Liver (tissue), 9 donors: ENCODE measurements around the gene ANO4. TPM values are rescaled to one million over a fixed set of nuclear protein-coding genes. Genes with fewer than 3 reads are reported as not detected.

Source experiments
- DNase-seq: peaks from one replicate; pipeline ENCODE4 v3.0.0-alpha.2; 2017; ENCODE audit warnings: low spot score
- H3K27ac ChIP-seq, 2 donors: one replicate each; pipeline ENCODE4 v1.7.0; 2013; ENCODE audit warnings: inconsistent platforms in 2 of 2, low read length in 2 of 2, control low read depth in 1 of 2, low read depth in 1 of 2, mild to moderate bottlenecking in 1 of 2
- H3K27me3 ChIP-seq, 4 donors: one replicate each; pipeline versions ENCODE4 v1.6.1 to v1.7.0; 2013; ENCODE audit warnings: low read length in 3 of 4, inconsistent platforms in 1 of 4, mild to moderate bottlenecking in 1 of 4, moderate library complexity in 1 of 4; ENCODE audit not compliant: control insufficient read depth in 4 of 4, insufficient read depth in 4 of 4
- H3K36me3 ChIP-seq, 4 donors: one replicate each; pipeline versions ENCODE4 v1.6.1 to v1.7.0; 2013; ENCODE audit warnings: low read length in 3 of 4, mild to moderate bottlenecking in 3 of 4, low read depth in 1 of 4, moderate library complexity in 1 of 4; ENCODE audit not compliant: control insufficient read depth in 4 of 4, insufficient read depth in 3 of 4
- H3K4me1 ChIP-seq, 4 donors: one replicate each; pipeline versions ENCODE4 v1.6.1 to v1.7.0; 2013; ENCODE audit warnings: low read length in 3 of 4, mild to moderate bottlenecking in 3 of 4, moderate library complexity in 1 of 4; ENCODE audit not compliant: control insufficient read depth in 4 of 4, insufficient read depth in 4 of 4
- H3K4me3 ChIP-seq, 3 donors: one replicate each; pipeline versions ENCODE4 v1.6.1 to v1.7.0; 2013; ENCODE audit warnings: low read length in 3 of 3, control low read depth in 1 of 3, low read depth in 1 of 3, mild to moderate bottlenecking in 1 of 3
- H3K9ac ChIP-seq, 2 donors: one replicate each; pipeline ENCODE4 v1.7.0; 2013; ENCODE audit warnings: low read length in 2 of 2, mild to moderate bottlenecking in 2 of 2, moderate library complexity in 2 of 2, control low read depth in 1 of 2, low read depth in 1 of 2
- H3K9me3 ChIP-seq, 4 donors: one replicate each; pipeline versions ENCODE4 v1.6.1 to v1.7.0; 2013; ENCODE audit warnings: low read length in 3 of 4; ENCODE audit not compliant: control insufficient read depth in 4 of 4
- ATF3 ChIP-seq: IDR thresholded peaks from 2 replicates; pipeline ENCODE4 v1.6.1; 2016; ENCODE audit warnings: antibody characterized with exemption
- CTCF ChIP-seq: fragments of 150-350 bp; IDR thresholded peaks from 2 replicates; pipeline ENCODE4 v1.5.1; 2017; ENCODE audit warnings: improper control_type of control experiment, low read depth, low read length; ENCODE audit not compliant: missing input control
- EGR1 ChIP-seq, 2 donors: IDR thresholded peaks; 2 replicates each; pipeline ENCODE4 v1.6.1; 2016 to 2018; ENCODE audit warnings: antibody characterized with exemption in 2 of 2, low read depth in 2 of 2
- FOXA1 ChIP-seq: IDR thresholded peaks from 2 replicates; pipeline ENCODE4 v1.6.1; 2016; ENCODE audit warnings: antibody characterized with exemption
- GABPA ChIP-seq, 2 donors: IDR thresholded peaks in 1 of 2; conservative IDR thresholded peaks in 1 of 2; 2 replicates each; pipeline ENCODE4 v1.6.1; 2016; ENCODE audit warnings: antibody characterized with exemption in 2 of 2, mild to moderate bottlenecking in 1 of 2, moderate library complexity in 1 of 2
- HNF4A ChIP-seq, 2 donors: conservative IDR thresholded peaks; 2 replicates each; pipeline ENCODE4 v1.6.1; 2016; ENCODE audit warnings: antibody characterized with exemption in 2 of 2, mild to moderate bottlenecking in 2 of 2
- HNF4G ChIP-seq: IDR thresholded peaks from 2 replicates; pipeline ENCODE4 v1.6.1; 2016; ENCODE audit warnings: antibody characterized with exemption
- JUND ChIP-seq, 2 donors: IDR thresholded peaks; 2 replicates each; pipeline ENCODE4 v1.6.1; 2016; ENCODE audit warnings: antibody characterized with exemption in 2 of 2
- MAX ChIP-seq: IDR thresholded peaks from 2 replicates; pipeline ENCODE4 v1.6.1; 2016; ENCODE audit warnings: antibody characterized with exemption
- NR2F2 ChIP-seq: IDR thresholded peaks from 2 replicates; pipeline ENCODE4 v1.6.1; 2016; ENCODE audit warnings: antibody characterized with exemption
- RAD21 ChIP-seq, 2 donors: IDR thresholded peaks; 2 replicates each; pipeline ENCODE4 v1.6.1; 2016; ENCODE audit warnings: antibody characterized with exemption in 2 of 2, mild to moderate bottlenecking in 2 of 2
- RXRA ChIP-seq, 2 donors: IDR thresholded peaks; 2 replicates each; pipeline ENCODE4 v1.6.1; 2017 to 2018; ENCODE audit warnings: antibody characterized with exemption in 2 of 2, mild to moderate bottlenecking in 1 of 2
- SP1 ChIP-seq: IDR thresholded peaks from 2 replicates; pipeline ENCODE4 v1.6.1; 2018; ENCODE audit warnings: antibody characterized with exemption, mild to moderate bottlenecking
- TAF1 ChIP-seq: conservative IDR thresholded peaks from 2 replicates; pipeline ENCODE4 v1.6.1; 2016; ENCODE audit warnings: antibody characterized with exemption, mild to moderate bottlenecking
- WGBS: extraction: QIAGEN DNeasy Blood & Tissue Kit; methylation state at CpG from one replicate; pipeline ENCODE4 v1.1.7; 2013; 5-methylcytosine and 5-hydroxymethylcytosine counted together
- polyA plus RNA-seq, 2 donors: library from polyadenylated mRNA; stranded (reverse) in 1 of 2; unstranded in 1 of 2; fragments of 200-250 nt in 1 of 2; fragments of >200 nt in 1 of 2; fragmentation: Nextera tagmentation in 1 of 2; extraction: Ambion mirVana in 1 of 2; gene quantifications; one replicate each; pipeline versions ENCODE4 v1.2.1 to v1.2.3, GENCODE V29; 2013 to 2015
- total RNA-seq, 2 donors: library from RNA; depleted of rRNA; stranded (reverse); fragments of >200 nt; gene quantifications; one replicate each; pipeline ENCODE4 v1.2.3, GENCODE V29; 2014
- TF ChIP-seq, protein P1 (sequence below): IDR thresholded peaks from 2 replicates; pipeline ENCODE4 v1.6.1; 2016; ENCODE audit warnings: antibody characterized with exemption
- TF ChIP-seq, protein P2 (sequence below): IDR thresholded peaks from 2 replicates; pipeline ENCODE4 v1.6.1; 2016; ENCODE audit warnings: antibody characterized with exemption, mild to moderate bottlenecking
- donor health status: healthy.
- donor health status: healthy.
- donor health status: healthy.
- donor health status: healthy.
- donor health status: healthy.

The ANO4 gene
- total RNA-seq (1 to 10 TPM in 1 of 2 donors, under 1 TPM in 1; 0.17 to 2.2 TPM), polyA plus RNA-seq (under 1 TPM in 1 of 2 donors, not detected in 1; 0.08 TPM)

DNA sequence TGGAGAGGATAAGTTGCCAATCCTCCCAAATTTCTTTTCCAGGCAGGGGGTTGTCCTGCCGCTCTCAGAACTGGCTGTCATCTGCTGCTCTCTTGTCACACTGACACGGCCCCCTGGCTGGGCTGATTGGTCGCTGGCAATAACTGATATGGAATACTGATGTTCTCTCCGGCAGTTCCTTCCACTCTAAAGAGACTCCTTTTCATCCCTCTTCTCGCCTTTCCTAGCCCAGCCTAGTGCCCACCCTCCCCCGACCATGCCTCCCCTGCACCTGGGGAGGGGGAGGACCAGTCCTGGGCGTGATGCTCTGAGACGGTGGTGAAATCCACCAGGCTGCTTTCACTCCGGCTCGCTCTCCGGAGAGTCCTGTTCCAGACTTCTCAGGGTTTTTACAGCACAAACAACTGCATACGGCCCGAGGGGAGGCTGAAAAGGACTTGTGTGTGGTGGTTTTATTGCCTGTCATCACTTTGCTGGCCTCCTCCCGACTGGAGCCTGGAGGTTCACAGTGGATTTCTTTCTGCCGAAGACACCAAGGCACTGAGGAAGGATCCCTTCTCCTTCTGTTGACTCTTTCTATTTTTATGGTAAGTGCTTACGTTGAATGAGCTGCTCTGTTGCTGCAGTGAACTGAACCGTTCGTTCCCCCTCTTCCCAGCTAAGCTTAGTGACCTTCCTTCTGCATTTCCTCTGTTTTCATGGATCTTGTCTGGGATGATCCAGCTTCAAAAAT, at the start of gene ANO4:
Gene ANO4 (plus strand): TSS at position 336 of the 733 bp plus-strand sequence. CDS start 107,010 bp downstream, outside the sequence.
- H3K9me3 ChIP-seq = no peaks in the 10 kb centered on the region
- DNase-seq = no peak
- H3K27me3 ChIP-seq = peaks cover 0 to 8% (median 3%) of the 10 kb centered on the region in 4 donors
- TF ChIP-seq NR2F2 (no peak), RAD21 (IDR thresholded peaks at IDR 0.05) (no peak), FOXA1 (no peak), ATF3 (no peak), JUND (IDR thresholded peaks at IDR 0.05) (no peak), HNF4G (no peak), TAF1 (no peak)
- no peak within 1 kb of the TSS for H3K4me3 ChIP-seq
- H3K9ac ChIP-seq = no peak within 1 kb of the TSS
- no peaks in the 10 kb centered on the region for H3K4me1 ChIP-seq
- H3K36me3 ChIP-seq = no peaks in the 10 kb centered on the region
- H3K27ac ChIP-seq = no peak within 1 kb of the TSS
- WGBS = 16% methylated on average over 18 of the region's 18 CpGs

- no peaks in the 10 kb centered on the region for H3K36me3 ChIP-seq
- H3K27me3 ChIP-seq = no peaks in the 10 kb centered on the region
- no peak overlapping the region for H3K4me3 ChIP-seq
- H3K4me1 ChIP-seq = no peaks in the 10 kb centered on the region
- no peak for TF ChIP-seq ATF3
- TF ChIP-seq SP1 = no peak
- TF ChIP-seq RAD21 (IDR thresholded peaks at IDR 0.05) = no peak
- no peak for TF ChIP-seq HNF4G
- WGBS = 79% methylated on average over 3 of the region's 3 CpGs
- no peak overlapping the region for H3K27ac ChIP-seq
- no peak overlapping the region for H3K9ac ChIP-seq
- no peak for DNase-seq
- no peaks in the 10 kb centered on the region for H3K9me3 ChIP-seq
Measured at GRCh38 chr12:100745378-100746071, 49.1 kb upstream of the ANO4 start.

DNA sequence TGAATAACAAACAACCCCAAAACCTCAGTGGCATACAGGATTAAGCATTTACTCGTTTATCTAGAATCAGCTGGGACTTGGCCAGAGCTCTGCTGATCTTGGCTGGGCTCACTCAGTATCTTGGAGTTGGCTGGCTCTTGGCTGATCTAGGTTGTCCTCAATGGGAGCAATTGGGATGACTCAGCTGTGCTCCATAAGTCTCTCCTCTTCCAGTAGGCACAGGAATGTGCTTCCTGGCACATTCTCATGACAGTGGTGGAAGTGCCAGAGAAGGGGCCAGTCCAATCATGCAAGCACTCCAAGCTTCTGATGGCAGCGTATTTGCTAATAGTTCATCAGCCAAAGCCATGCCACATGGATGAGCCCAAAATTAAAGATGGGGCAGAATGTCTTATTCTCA, 41.7 kb upstream of the ANO4 start:
- WGBS = 59% methylated on average over 2 of the region's 2 CpGs
- DNase-seq = no peak

More for the DNA sequence above, 41.7 kb upstream of the ANO4 start:
- peaks cover 0 to 4% (median 0%) of the 10 kb centered on the region in 4 donors for H3K9me3 ChIP-seq
- H3K4me1 ChIP-seq = no peaks in the 10 kb centered on the region
- H3K27ac ChIP-seq = no peak overlapping the region
- no peaks in the 10 kb centered on the region for H3K36me3 ChIP-seq
- no peak overlapping the region for H3K9ac ChIP-seq
- H3K4me3 ChIP-seq = no peak overlapping the region
- TF ChIP-seq, protein P1, sequence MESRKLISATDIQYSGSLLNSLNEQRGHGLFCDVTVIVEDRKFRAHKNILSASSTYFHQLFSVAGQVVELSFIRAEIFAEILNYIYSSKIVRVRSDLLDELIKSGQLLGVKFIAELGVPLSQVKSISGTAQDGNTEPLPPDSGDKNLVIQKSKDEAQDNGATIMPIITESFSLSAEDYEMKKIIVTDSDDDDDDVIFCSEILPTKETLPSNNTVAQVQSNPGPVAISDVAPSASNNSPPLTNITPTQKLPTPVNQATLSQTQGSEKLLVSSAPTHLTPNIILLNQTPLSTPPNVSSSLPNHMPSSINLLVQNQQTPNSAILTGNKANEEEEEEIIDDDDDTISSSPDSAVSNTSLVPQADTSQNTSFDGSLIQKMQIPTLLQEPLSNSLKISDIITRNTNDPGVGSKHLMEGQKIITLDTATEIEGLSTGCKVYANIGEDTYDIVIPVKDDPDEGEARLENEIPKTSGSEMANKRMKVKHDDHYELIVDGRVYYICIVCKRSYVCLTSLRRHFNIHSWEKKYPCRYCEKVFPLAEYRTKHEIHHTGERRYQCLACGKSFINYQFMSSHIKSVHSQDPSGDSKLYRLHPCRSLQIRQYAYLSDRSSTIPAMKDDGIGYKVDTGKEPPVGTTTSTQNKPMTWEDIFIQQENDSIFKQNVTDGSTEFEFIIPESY = no peak
- TF ChIP-seq RAD21 (IDR thresholded peaks at IDR 0.05) (no peak), HNF4G (no peak), ATF3 (no peak), TAF1 (no peak), EGR1 (IDR thresholded peaks at IDR 0.05; ENCODE audit: low read depth in 2 of 2) (no peak), SP1 (no peak), MAX (no peak), HNF4A (conservative IDR thresholded peaks at IDR 0.05) (no peak), GABPA (IDR thresholded peaks at IDR 0.05 in 1 of 2, conservative IDR thresholded peaks at IDR 0.05 in 1 of 2) (no peak), RXRA (IDR thresholded peaks at IDR 0.05) (no peak), CTCF (no peak)
- TF ChIP-seq, protein P2, sequence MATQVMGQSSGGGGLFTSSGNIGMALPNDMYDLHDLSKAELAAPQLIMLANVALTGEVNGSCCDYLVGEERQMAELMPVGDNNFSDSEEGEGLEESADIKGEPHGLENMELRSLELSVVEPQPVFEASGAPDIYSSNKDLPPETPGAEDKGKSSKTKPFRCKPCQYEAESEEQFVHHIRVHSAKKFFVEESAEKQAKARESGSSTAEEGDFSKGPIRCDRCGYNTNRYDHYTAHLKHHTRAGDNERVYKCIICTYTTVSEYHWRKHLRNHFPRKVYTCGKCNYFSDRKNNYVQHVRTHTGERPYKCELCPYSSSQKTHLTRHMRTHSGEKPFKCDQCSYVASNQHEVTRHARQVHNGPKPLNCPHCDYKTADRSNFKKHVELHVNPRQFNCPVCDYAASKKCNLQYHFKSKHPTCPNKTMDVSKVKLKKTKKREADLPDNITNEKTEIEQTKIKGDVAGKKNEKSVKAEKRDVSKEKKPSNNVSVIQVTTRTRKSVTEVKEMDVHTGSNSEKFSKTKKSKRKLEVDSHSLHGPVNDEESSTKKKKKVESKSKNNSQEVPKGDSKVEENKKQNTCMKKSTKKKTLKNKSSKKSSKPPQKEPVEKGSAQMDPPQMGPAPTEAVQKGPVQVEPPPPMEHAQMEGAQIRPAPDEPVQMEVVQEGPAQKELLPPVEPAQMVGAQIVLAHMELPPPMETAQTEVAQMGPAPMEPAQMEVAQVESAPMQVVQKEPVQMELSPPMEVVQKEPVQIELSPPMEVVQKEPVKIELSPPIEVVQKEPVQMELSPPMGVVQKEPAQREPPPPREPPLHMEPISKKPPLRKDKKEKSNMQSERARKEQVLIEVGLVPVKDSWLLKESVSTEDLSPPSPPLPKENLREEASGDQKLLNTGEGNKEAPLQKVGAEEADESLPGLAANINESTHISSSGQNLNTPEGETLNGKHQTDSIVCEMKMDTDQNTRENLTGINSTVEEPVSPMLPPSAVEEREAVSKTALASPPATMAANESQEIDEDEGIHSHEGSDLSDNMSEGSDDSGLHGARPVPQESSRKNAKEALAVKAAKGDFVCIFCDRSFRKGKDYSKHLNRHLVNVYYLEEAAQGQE = no peak
- H3K27me3 ChIP-seq = peaks cover 0 to 2% (median 0%) of the 10 kb centered on the region in 4 donors
